ENCODE results near the gene PM20D2. TPM values are rescaled to one million over a fixed set of nuclear protein-coding genes. Genes with fewer than 3 reads are reported as not detected.

PM20D2 gene
- total and polyA plus RNA-seq, 2 of the 13 experiments (the other 11 are each of a cell fraction or from before 2014, with no cell fraction given) = 13.3 to 26.3 TPM

DNA sequence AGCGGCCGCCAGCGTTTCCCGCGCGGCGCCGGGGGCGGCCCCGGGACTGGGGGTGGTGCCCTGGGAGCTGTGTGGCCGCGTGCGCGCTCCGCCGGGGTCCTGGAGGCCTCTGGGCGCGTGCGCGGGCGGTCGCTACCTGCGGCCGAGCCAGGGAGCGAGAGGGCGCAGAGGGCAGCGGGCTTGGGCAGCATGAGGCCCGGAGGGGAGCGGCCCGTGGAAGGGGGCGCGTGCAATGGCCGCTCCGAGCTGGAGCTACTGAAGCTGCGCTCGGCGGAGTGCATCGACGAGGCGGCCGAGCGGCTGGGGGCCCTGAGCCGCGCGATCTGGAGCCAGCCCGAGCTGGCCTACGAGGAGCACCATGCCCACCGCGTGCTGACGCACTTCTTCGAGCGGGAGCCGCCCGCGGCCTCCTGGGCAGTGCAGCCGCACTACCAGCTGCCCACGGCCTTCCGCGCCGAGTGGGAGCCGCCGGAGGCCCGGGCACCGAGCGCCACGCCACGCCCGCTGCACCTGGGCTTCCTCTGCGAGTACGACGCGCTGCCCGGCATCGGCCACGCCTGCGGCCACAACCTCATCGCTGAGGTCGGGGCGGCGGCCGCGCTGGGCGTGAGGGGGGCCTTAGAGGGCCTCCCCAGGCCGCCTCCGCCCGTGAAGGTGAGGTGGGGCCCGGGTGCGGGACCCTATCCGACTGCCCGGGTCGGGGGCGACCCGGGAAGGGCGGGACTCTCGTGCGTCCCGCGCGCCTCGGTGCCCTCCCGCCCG, at the start of gene PM20D2 (continued):
- TF ChIP-seq, protein P1, sequence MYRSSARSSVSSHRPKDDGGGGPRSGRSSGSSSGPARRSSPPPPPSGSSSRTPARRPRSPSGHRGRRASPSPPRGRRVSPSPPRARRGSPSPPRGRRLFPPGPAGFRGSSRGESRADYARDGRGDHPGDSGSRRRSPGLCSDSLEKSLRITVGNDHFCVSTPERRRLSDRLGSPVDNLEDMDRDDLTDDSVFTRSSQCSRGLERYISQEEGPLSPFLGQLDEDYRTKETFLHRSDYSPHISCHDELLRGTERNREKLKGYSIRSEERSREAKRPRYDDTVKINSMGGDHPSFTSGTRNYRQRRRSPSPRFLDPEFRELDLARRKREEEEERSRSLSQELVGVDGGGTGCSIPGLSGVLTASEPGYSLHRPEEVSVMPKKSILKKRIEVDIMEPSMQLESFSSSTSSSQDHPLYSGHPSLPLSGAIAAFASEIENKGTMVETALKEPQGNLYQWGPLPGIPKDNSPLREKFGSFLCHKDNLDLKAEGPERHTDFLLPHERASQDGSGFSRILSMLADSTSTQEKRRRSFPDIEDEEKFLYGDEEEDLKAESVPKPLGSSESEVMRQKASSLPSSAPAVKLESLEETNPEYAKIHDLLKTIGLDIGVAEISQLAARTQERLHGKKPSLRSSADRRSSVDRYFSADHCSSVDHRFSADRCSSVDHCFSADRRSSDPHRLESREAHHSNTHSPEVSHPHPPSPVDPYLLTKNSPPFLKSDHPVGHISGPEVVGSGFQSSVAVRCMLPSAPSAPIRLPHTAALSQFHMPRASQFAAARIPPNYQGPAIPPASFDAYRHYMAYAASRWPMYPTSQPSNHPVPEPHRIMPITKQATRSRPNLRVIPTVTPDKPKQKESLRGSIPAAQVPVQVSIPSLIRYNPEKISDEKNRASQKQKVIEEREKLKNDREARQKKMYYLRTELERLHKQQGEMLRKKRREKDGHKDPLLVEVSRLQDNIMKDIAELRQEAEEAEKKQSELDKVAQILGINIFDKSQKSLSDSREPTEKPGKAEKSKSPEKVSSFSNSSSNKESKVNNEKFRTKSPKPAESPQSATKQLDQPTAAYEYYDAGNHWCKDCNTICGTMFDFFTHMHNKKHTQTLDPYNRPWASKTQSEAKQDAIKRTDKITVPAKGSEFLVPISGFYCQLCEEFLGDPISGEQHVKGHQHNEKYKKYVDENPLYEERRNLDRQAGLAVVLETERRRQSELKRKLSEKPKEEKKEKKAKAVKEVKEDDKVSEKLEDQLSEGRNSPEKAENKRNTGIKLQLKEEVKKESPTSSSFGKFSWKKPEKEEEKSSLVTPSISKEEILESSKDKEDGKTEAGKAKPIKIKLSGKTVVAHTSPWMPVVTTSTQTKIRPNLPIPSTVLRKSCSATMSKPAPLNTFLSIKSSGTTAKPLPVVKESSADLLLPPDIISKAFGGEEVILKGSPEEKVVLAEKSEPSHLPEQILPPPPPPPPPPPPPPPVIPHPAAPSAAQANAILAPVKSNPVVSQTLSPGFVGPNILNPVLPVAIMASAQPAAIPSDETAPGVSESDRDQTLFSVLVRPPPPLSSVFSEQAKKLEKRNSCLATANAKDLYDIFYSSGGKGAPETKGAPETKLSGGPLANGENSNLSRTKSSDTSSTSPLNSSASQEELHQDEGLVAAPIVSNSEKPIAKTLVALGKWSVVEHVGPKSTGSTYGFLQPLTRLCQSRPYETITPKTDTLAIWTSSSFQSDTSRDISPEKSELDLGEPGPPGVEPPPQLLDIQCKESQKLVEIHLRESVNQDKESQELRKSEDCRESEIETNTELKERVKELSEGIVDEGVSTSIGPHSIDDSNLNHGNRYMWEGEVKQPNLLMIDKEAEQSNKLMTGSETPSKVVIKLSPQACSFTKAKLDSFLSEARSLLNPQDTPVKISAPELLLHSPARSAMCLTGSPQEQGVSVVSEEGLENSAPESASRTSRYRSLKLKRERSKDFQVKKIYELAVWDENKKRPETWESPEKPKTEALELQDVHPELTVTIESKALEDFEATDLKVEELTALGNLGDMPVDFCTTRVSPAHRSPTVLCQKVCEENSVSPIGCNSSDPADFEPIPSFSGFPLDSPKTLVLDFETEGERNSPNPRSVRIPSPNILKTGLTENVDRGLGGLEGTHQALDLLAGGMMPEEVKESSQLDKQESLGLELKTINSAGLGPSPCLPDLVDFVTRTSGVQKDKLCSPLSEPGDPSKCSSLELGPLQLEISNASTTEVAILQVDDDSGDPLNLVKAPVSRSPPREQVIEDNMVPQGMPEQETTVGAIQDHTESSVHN (CRISPR knock-in tag; IDR thresholded peaks at IDR 0.05) = no peak
- TF ChIP-seq, protein P2, sequence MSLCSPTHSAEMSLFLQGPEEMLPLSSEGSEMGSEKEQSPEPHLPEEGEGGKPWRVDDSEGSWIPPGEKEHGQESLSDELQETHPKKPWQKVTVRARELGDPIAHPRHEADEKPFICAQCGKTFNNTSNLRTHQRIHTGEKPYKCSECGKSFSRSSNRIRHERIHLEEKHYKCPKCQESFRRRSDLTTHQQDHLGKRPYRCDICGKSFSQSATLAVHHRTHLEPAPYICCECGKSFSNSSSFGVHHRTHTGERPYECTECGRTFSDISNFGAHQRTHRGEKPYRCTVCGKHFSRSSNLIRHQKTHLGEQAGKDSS (CRISPR knock-in tag; IDR thresholded peaks at IDR 0.05; ENCODE audit: borderline replicate concordance, low read depth) = peak; percentile 60; the same call in 1 of the 2 replicates
- TF ChIP-seq IRF2 (CRISPR knock-in tag; IDR thresholded peaks at IDR 0.05) = no peak
- TF ChIP-seq ZFP36L1 (CRISPR knock-in tag; IDR thresholded peaks at IDR 0.05) = peak; percentile 66; the same call in 1 of the 2 replicates
- TF ChIP-seq MED8 (CRISPR knock-in tag; IDR thresholded peaks at IDR 0.05; ENCODE audit: insufficient replicate concordance) = peak; percentile 59
- peak; percentile 94 for TF ChIP-seq ZSCAN21 (CRISPR knock-in tag; IDR thresholded peaks at IDR 0.05; ENCODE audit: borderline replicate concordance)
- TF ChIP-seq HOXA9 (CRISPR knock-in tag; IDR thresholded peaks at IDR 0.05; ENCODE audit: borderline replicate concordance) = peak; percentile 56; the same call in 1 of the 2 replicates
- TF ChIP-seq BORCS8-MEF2B (CRISPR knock-in tag; IDR thresholded peaks at IDR 0.05) = peak; percentile 87
- TF ChIP-seq, protein P3, sequence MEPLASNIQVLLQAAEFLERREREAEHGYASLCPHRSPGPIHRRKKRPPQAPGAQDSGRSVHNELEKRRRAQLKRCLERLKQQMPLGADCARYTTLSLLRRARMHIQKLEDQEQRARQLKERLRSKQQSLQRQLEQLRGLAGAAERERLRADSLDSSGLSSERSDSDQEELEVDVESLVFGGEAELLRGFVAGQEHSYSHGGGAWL (CRISPR knock-in tag; IDR thresholded peaks at IDR 0.05) = peak; percentile 92
- TF ChIP-seq ZNF558 (CRISPR knock-in tag; IDR thresholded peaks at IDR 0.05; ENCODE audit: borderline replicate concordance) = peak; percentile 33; the same call in 1 of the 2 replicates
- TF ChIP-seq ZSCAN22 (CRISPR knock-in tag; IDR thresholded peaks at IDR 0.05) = 0 out of 2 replicates have a peak, but pooled peaks have one; percentile 33
- TF ChIP-seq ZNF329 (CRISPR knock-in tag; IDR thresholded peaks at IDR 0.05; ENCODE audit: low read depth) = peak; percentile 43; the same call in 1 of the 2 replicates
- TF ChIP-seq ZNF530 (CRISPR knock-in tag; IDR thresholded peaks at IDR 0.05; ENCODE audit: low read depth) = peak; percentile 68; the same call in 1 of the 2 replicates
- TF ChIP-seq DR1 (CRISPR knock-in tag; IDR thresholded peaks at IDR 0.05) = peak; percentile 45; the same call in 1 of the 2 replicates
- TF ChIP-seq ELF1 (CRISPR knock-in tag; IDR thresholded peaks at IDR 0.05) = no peak
- TF ChIP-seq, protein P4, sequence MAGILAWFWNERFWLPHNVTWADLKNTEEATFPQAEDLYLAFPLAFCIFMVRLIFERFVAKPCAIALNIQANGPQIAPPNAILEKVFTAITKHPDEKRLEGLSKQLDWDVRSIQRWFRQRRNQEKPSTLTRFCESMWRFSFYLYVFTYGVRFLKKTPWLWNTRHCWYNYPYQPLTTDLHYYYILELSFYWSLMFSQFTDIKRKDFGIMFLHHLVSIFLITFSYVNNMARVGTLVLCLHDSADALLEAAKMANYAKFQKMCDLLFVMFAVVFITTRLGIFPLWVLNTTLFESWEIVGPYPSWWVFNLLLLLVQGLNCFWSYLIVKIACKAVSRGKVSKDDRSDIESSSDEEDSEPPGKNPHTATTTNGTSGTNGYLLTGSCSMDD (CRISPR knock-in tag; IDR thresholded peaks at IDR 0.05) = peak; percentile 88
- TF ChIP-seq SP1 (IDR thresholded peaks at IDR 0.05) = no peak
- TF ChIP-seq SP1 (CRISPR knock-in tag; IDR thresholded peaks at IDR 0.05) = no peak
- TF ChIP-seq CHD4 (IDR thresholded peaks at IDR 0.05; ENCODE audit: borderline replicate concordance, low read length) = no peak

Measured in HepG2 (cell line).